Stomach (tissue), 4 donors: ENCODE results near the gene IBA57.

Experiments used
- POLR2AphosphoS5 ChIP-seq, 3 donors: sonication (generic); formaldehyde crosslinking; IDR thresholded peaks; one replicate each; pipeline ENCODE4 v1.6.1; 2016; ENCODE audit warnings: antibody characterized with exemption in 3 of 3
- TF ChIP-seq, protein P1 (sequence below), 7 experiments: fragments of 450-650 bp in 4 of 7; fragments of 200-600 bp in 3 of 7; sonication (generic) in 3 of 7; IDR thresholded peaks; one replicate each; pipeline ENCODE4 v1.5.1; 2016 to 2019; ENCODE audit warnings: antibody characterized with exemption in 7 of 7, control low read depth in 2 of 7, mild to moderate bottlenecking in 1 of 7

DNA sequence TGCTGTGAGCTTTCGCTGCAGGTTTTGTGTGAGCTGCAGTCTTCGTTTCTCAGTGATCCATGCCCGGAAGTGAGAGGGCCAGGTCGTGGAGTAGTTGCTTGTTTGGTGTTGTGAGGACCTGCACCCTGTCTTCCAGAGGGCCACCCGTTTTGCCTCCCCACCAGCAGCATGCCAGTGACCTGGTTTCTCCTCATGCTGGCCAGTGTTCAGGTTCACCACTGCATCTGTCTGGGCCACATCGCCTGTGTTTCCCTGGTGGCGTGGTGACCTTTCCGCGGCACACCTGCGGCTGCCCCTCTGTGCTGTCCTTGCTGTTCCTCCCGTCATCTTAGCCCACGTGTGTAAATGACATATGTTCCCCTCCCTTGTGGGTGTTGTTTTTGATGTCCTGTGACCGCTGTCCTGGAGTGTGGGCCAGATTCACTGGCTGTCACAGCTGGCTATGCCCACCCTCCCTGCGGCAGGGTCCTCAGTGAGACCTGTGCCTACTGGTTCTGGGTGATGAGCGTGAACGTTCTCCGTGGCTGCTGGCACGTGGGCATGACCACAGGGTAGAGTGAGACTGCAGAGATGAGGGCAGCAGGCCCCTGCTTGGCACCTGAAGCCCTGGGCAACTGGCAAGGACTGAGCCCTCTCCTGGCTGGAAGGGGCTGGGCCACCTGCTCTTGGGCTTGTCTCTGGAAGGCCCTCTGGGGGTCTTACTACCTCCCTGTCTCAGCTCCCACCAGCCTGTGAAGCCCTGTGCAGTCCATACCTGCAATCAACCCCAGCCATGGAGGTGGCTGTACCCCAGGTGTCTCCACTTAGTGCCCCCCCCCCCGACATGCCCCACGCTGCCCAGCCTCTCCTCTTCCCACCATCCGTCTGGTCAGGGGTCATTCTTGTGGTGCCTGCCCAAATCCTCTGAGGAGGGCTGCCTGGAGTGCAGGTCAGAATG is 7.3 kb downstream of the IBA57 start:
- TF ChIP-seq, protein P1, sequence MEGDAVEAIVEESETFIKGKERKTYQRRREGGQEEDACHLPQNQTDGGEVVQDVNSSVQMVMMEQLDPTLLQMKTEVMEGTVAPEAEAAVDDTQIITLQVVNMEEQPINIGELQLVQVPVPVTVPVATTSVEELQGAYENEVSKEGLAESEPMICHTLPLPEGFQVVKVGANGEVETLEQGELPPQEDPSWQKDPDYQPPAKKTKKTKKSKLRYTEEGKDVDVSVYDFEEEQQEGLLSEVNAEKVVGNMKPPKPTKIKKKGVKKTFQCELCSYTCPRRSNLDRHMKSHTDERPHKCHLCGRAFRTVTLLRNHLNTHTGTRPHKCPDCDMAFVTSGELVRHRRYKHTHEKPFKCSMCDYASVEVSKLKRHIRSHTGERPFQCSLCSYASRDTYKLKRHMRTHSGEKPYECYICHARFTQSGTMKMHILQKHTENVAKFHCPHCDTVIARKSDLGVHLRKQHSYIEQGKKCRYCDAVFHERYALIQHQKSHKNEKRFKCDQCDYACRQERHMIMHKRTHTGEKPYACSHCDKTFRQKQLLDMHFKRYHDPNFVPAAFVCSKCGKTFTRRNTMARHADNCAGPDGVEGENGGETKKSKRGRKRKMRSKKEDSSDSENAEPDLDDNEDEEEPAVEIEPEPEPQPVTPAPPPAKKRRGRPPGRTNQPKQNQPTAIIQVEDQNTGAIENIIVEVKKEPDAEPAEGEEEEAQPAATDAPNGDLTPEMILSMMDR (IDR thresholded peaks at IDR 0.05) = no peak
- no peak for TF ChIP-seq POLR2AphosphoS5 (IDR thresholded peaks at IDR 0.05)
